GM21619 (cell line): ENCODE measurements around the gene MED27.

Experiments used
- ATAC-seq: cut with Tn5 transposase; IDR thresholded peaks from one replicate; pipeline ENCODE4 v1.9.1; 2021; ENCODE audit not compliant: unreplicated experiment

MED27 gene

DNA sequence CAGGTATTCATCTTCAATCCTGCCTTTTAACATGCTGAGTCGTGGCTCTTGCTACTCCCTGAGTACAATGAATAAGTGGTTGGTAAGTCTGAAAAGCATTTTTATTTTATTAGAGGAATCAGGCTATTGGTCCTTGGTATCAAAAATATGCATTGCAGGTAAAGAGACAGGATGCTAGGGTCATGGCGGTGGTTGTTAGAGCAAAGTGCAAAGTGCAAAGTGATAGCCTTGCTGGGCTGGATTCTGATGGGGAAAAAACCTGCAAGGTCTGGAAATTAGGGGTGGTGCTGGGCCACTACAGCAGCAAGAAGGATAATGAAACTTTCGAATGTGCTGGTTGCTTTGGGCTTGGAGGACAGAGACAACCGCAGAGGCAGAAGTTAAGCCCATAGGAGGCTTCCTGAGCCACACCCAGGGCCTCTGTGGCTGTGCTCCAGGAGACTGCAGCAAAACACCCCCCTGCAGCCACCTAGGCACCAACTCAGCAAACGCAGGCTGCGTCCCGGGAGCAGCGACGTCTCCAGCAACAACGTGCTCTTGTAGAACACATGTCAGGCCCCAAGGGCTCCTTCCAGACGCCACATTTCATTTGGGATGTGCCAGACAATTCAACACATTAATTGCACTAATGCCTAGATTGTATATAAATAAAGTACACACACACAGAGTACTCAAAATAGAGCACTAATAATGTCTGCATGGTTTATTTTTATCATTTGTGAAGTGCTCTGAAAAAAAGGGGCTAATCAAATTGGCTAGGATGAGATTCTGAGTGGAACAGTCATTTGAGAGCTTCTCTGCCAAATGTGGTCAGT, 190.0 kb downstream of the MED27 start:
- no peak for ATAC-seq

DNA sequence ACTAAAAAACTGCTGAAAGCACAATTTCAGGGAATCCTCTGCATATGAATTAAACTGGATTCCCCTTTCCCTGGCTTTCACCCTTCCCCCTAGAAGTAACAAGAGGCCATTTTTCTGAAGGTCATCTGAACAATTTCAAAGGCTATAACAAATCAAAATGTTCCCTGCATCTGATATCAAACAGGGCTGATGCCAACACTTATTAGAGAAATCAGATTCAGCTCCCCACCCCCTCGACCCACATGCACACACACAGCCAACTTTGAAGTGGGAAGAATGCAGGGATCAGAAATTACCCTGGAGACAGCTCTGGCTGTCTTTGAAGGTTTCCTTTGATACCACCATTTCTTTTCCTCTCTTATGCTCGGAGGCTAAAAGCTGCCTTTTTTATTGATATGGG, 190.7 kb downstream of the MED27 start:
- ATAC-seq, result no peak

DNA sequence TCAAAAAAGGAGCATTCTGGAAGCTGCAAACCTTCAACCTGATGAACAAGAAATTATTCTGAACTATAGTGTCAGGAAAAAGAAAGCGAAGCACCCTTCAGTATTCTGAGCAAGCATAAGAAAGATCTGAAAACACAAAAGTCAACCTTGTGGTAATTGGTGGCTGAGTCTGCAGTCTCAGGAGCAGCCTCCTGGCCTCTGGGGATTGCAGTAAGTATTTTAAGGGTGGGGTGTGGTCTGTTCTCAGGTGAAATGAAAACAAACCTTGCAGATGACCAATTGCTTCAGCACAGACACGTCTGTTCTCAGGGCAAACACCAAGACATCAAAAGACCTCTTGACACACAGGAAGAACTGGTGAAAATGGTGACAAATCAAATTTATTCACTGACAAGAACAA, 192.0 kb downstream of the MED27 start:
- ATAC-seq, result no peak

DNA sequence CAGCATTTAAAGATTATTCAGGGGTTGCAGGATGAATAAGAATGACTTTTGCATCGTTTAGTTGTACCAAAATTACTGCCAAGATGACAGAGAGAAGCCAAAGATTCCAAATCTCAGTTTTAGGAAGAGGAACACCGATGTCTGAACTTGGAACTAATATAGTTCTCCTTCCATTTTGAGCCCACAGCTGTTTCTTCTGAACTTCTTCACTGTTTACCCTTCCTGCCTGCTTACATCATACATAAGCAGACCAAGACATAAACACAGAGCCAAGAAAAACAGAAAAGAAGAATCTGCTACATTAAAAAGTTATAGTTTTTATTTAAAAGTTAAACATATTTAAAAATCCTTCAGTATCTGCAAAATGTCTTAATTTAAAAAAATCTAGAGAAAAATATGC, 192.8 kb downstream of the MED27 start:
- ATAC-seq, result no peak

DNA sequence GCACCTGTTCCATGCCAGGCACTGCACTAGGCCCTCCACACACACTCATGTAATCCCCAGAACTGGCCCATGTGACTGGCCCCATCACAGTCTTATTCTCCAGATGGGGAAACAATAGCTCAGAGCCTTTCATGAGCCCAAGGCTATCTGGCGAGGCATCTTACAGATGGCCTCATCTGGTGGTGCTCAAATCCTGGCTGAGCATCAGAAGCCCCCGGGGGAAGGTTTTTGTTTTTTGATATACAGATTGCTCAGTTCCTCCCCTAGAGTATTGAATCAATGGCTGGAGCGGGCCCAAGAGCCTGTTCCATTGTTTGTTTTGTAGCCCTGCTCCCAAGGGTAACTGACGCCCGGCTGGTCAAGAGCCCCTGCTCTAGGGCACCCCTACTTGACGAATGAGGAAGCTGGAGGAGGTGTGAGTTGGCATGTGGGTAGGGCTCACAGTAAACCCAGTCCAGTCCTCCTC, 194.5 kb downstream of the MED27 start:
- no peak for ATAC-seq

DNA sequence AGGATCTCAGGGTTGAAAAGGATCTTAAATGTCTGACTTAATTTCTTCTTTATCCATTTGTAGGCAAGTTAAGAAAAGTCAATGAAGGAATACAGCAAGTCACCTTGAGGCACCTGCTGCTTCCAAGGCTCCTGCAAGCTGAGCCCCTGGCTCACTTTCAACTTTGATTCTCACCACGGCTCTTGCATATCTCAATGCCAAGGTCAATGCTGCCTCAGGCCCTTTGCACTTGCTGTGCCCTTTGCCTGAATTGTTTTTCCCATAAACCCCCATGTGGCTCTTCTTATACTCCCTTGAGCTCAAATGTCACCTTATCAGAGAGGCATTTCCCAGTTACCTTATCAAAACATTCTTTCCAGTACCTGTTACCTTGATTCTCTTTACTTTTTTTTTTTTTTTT, 195.4 kb downstream of the MED27 start:
- no peak for ATAC-seq

DNA sequence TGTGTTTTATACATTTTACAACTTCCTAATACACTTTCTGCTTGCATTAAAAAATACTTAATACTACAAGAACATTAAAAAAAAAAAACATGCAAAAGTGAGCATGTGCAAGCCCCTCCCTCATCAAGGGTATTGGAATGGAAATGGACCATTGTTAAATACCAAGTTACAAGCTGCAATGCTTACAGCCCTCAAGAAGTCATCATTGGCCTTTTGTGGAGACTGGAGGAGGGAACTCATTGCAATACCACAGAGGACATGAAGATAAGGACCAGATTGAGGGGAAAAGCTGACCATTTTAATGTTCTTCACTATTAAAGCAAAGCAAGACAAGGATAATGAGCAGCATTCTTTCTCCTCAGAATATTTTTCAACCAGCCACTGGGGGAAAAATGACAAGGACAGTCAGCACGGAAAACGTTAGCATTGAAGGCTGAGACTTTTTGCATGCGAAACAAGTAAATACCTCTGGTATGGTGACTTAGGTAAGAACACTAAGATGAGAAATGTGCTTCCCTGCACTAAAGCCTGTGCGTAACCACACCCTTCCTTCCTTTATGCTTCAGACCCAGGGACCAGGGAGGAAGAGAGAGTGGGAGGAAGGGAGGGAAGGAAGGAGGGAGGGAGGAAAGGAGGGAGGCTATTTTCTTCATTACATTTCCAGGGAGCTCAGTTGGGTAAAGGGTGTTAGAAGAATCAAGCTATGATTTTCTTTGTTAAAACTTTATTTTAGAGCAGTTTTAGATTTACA, 198.7 kb downstream of the MED27 start:
- no peak for ATAC-seq

DNA sequence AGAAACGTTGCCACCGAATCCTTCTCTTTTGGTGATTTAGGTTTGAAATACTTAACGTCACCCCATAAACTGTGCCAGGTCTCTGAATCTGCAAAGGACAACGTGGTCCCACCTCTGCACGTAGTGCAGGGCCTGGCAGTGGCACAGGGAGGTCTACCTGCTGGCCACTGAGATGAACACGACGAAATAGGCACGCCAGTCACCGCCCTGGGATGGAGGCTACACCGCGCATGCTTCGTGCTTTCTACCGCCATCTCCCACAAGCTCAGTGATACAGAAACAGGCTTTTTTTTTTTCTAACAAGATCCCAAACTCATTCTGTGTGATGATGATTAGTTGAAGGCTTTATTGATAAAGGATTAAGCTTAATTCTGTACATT, 199.8 kb downstream of the MED27 start:
- no peak for ATAC-seq

DNA sequence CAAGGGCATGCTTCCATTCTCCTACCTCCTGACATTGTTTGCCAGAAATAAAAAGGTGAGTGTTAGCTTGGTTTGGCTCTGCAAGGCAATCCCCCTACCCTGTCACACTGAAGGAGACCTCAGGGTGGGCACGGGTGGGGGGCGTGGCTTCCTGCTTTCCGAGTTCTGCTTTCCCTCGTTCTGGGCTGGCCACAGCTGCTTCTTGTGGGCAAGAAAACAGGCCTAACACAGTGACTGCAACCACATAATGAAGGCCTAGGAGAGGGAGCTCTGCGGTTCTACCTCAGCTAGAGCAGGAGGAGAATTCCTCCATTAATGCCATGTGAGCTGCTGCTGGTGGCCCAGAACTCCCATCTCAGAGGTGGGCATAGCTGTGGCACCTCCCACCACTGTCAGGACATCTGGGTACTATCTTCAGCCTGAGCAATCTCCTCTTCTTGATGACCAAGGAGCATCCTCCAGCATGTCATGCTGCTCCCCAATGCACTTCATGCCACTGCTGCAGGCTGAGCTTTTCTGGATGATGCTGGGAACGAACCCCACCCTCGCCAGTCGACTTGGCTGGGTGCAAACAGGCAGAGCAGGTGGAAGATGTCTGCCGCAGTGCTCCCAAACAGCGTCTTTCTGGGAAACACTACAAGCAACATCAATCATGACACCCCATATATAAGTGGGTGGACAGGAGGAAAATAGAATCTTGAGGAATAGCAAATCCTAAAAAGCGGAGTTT, 200.3 kb downstream of the MED27 start:
- ATAC-seq, result no peak

DNA sequence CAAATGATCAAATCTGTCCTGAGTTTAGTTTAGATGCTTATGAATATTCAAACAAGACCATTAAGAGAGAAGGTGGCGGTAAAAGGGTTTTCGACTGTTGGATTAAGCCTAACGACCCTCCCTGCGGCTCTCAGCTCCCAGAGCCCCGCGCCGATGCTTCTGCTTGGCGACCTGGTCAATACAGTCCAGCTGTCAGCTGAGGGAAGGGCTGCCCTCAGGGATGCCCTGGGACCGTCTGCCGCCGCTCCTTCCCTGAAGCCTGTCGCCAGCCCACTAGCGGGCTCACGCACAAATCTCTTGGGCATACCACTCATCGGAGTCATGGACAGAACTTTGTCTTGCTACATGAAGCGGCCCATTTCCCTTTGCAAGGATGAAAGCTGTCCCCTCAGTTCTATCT, 203.2 kb downstream of the MED27 start:
- ATAC-seq, result no peak

DNA sequence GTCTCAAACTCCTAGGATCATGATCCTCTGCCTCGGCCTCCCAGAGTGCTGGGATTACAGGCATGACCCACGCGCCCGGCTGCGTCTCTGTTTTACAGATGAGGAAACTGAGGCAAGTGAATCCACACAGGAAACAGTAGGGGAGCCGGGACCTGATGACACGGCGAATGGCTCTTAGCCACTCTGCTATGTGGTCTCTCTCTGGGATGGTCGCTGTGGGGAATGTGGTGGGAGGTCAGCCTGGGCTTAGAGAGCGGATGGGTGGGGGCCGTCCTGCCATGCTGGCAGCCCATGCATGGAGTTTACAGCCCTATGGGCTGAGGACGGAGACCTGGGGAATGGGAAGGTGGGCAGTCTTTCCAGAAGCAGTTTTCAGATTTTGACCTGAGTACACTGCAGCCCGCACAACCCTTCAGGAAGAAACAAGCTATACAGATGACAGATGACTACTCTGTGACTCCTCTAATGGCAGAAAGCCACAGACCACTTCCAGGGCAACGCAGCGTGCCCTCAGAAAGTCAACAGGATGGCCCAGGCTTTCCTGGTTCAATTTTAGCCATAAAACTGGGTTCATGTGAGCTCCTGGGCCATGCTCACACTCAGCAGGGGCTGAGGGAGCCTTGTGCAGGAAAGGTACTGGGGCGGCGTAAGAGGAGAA, 203.7 kb downstream of the MED27 start:
- no peak for ATAC-seq

DNA sequence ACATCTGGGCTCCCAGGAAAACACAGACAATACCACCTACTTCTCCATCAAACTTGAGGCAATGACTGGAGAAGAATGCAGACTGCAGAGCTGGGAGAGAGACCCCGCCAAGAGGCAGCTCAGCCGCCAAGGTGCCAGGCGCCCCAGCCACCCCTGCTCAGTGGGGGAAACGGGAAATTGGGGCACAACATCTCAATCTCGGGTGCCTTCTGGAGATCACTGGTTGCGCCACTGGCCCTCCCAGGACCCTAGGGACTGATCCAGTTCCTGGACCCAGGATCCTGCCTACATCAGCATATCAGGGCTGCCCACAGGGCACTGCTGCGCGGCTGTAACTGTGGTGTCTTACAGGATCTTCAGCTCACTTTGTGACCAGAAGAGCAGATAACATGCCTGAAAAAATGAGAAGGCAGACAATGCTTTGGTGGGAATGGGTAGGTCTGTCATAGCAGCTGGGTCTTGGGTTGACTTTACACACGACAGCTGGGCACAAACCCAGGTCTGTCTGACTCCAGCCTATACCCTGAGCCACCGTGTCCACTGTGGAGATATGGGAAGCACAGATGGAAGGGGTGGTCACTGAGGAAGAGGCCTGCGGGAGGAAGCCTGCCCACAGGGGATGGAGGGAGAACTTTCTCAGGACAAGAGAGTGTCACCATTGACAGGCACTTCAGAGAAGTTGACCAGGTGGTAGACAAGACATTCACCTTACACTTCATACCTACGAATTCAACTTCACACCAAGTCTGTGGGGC, 204.6 kb downstream of the MED27 start:
- no peak for ATAC-seq

DNA sequence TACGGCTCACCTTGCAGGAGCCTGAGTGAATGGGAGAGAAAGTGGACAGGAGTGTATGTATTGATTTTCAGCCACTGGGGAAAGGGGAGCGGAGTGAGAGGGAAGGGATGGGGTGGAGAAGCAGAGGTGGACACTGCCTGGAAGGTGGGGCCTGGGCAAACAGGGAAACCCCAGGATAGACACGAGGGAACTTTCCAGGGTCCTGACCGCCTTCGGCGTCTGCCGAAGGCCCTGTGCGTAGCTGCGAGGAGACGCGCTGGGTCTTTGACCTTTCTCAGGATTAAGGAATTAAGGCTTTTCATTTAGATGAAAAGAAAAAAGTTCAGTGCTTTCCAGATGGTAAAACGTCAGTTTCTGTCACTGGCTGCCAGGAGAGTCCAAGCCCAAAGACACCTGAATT, 205.2 kb downstream of the MED27 start:
- no peak for ATAC-seq

DNA sequence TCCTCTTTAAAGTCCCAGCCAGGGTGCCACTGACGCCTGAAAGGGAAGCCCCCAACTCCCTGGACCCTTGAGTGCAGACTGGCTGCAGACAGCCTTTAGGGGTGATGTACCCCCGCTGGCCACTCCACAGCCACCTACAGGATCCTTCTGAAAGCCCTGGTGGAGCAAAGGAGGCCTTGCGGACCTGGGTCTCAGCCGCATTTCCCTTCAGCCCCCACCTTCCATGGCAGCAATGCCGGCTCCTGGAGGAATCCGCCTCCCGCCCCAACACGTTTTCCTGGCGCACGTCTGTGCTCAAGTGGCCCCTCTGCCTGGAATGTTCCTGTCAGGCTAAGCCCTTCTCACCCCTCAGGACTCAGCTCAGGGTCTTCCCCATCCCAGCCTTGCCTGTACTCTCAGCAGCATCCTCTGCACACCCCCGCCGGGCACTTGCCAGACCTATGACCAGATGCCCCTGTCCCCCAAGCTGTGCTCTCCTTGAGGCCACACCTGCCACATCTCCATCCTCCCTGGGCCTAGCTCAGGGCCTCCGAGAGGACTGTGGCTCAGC, 205.7 kb downstream of the MED27 start:
- no peak for ATAC-seq

DNA sequence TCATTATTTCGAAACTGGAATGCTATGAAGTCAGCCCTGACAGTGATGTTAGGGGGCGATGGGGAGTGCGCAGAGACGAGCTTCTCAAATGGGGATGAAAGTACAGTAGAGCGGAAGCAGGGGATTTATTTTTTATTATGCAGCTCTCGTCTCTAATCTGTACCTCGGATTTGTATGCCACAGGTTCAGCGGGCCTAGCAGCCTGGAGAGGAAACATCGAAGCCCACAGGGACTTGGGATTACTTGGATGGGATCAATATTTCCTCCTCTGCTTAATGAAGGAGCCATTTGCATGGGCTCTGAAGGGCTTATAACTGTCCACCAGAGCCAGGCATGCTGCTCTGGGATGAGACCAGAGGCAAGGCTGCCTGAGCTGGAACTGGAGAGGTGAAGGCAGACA, 206.3 kb downstream of the MED27 start:
- no peak for ATAC-seq

DNA sequence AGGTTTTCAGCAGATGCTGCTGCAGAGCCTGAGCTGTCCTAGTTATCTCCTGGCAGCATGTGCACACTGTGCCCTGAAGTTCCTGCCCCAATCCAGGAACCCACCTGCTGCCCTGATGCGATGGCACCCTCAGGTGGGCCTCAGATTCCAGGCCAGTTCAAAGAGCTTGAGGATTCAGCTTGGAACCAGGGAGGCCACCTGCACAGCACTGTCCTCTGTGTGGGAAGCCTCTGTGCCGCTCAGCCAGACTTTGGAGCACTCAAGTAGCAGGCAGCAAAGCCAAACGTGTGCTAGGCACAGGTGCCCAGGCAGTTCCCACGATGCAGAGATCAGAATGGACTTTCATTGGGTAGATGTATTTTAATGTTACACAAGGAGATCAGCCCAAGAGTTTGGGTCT, 207.0 kb downstream of the MED27 start:
- ATAC-seq, result no peak

DNA sequence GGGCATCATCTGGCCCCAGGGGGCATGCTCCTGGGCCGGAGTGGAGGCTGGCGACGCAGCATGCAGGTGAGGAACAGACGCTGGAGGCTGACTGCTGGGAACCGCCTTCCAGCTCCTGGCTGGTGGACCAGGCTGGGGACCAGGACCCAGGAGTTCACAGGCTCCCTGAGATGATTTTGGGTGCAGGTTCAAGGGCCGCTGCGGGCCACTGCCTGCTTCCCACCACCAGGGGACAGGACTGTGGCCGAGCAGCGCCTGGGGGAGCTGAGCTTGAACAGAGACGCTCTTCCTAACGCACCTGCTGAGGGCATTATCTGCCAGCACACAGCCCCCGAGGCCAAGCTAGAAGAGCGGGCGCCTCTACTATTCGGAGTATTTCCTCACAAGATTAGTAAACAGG, 207.7 kb downstream of the MED27 start:
- ATAC-seq, result no peak

DNA sequence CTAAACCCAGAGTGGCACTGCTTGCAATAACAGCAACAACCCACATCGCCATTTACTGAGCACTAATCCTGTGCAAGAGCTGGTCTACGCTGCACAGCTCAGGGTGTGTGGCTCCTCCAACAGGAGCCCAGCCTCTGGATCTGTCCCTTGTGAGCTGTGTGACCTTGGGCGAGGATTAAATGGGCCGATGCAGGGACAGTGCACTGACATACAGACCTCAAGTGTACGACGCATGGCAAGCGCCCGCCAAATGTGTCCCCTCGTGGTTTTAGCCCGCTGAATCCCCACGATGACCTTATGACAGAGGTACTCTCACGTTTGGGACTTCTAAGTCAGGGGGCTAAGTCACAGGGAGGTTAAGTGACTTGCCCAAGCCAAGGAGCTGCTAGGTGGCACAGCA, 209.5 kb downstream of the MED27 start:
- no peak for ATAC-seq

DNA sequence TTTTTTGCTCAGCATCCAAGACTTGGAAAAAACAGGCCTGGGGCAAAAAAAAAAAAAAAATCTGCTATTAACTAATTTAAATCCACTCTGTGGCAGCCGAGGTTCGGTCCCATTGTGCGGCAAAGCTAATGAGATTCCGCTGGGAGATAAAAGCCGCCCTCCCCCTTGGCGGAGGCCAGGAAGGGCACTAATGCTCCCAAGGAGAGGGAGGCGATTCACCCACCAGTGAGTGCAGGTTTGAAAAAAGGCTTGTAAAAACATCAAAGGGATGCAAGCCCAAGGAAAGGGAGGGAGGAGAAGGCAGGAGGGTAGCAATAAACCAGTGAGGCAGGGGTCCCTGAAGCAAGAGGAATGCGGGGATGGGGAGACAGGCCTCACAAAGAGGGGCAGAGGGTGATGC, 210.3 kb downstream of the MED27 start:
- no peak for ATAC-seq

DNA sequence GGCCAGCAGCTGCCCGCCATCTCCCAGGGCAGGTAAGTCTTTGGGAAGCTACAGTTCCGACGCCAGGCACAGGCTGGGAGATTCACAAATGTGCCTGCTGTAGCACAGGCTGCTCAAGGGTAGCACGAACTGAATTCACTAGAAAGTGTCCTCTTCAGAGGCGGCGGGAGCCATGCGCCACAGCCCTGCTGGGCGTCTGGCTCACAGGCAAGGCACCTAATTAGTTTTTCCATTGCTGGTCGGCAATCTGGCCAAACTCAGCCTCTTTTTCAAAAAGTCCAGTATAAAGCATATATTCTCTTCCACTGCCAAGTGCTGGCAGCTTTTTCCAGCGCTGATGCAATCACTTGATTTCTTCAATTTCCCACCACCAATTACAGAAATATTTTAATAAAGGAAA, 210.9 kb downstream of the MED27 start:
- ATAC-seq, result no peak
